Gastrocnemius medialis (tissue), 4 donors: ENCODE results near the gene ADORA2B. TPM values are rescaled to one million over a fixed set of nuclear protein-coding genes. Genes with fewer than 3 reads are reported as not detected.
A peak's percentile ranks its signal among the peaks of the same experiment; 100 is the strongest.

Source experiments
- ATAC-seq, 2 donors: fragments of 150-250 bp; one replicate each; pipeline ENCODE4 v1.9.1; 2016
- DNase-seq, 2 donors: peaks; one replicate each; pipeline ENCODE4 v3.0.0-alpha.2; 2019
- H3K27ac ChIP-seq, 4 donors: fragments of 200-600 bp; sonication (generic); 1 replicate in 1 of 4; 2 replicates in 3 of 4; pipeline ENCODE4 v1.5.1; 2016 to 2018; ENCODE audit warnings: mild to moderate bottlenecking in 2 of 4, moderate library complexity in 1 of 4
- H3K27me3 ChIP-seq, 3 donors: fragments of 200-600 bp; sonication (generic) in 2 of 3; 1 replicate in 1 of 3; 2 replicates in 2 of 3; pipeline versions ENCODE4 v1.5.1 to v1.6.0; 2016 to 2019; ENCODE audit warnings: mild to moderate bottlenecking in 1 of 3, moderate library complexity in 1 of 3
- H3K36me3 ChIP-seq, 2 donors: fragments of 200-600 bp; sonication (generic) in 1 of 2; one replicate each; pipeline ENCODE4 v1.5.1; 2017 to 2018
- H3K4me1 ChIP-seq, 2 donors: fragments of 200-600 bp; sonication (generic) in 1 of 2; one replicate each; pipeline ENCODE4 v1.5.1; 2016 to 2017; ENCODE audit warnings: mild to moderate bottlenecking in 2 of 2
- H3K4me3 ChIP-seq, 4 donors: fragments of 200-600 bp; sonication (generic) in 3 of 4; 1 replicate in 1 of 4; 2 replicates in 3 of 4; pipeline ENCODE4 v1.5.1; 2016 to 2019; ENCODE audit warnings: mild to moderate bottlenecking in 2 of 4
- H3K9me3 ChIP-seq, 3 donors: fragments of 200-600 bp; sonication (generic) in 2 of 3; 1 replicate in 1 of 3; 2 replicates in 2 of 3; pipeline ENCODE4 v1.5.1; 2016 to 2019
- POLR2A ChIP-seq, 2 donors: fragments of 450-650 bp; IDR thresholded peaks; one replicate each; pipeline ENCODE4 v1.6.1; 2017; ENCODE audit warnings: antibody characterized with exemption in 2 of 2, mild to moderate bottlenecking in 2 of 2, moderate library complexity in 2 of 2
- in situ Hi-C, 4 donors: fragments of 200-750 bp; cut with MboI; loops; one replicate each; pipeline versions ENCODE4 v1.15.0 to v1.8.0; 2017; ENCODE audit warnings: low sequenced_read_pairs in 4 of 4
- intact Hi-C: fragments of 100-400 bp; cut with DNase I; formaldehyde crosslinking; loops from one replicate; pipeline ENCODE4 v1.15.1; 2023; ENCODE audit warnings: low total_unique reads
- total RNA-seq, 4 donors: library from RNA; depleted of rRNA; stranded (reverse); fragments of >200 nt; gene quantifications; one replicate each; pipeline versions ENCODE4 v1.1.0 to v1.2.3, GENCODE V29; 2016
- TF ChIP-seq, protein P1 (sequence below), 5 experiments: fragments of 450-650 bp in 3 of 5; fragments of 200-600 bp in 2 of 5; sonication (generic) in 2 of 5; IDR thresholded peaks in 4 of 5; conservative IDR thresholded peaks in 1 of 5; 1 replicate in 4 of 5; 2 replicates in 1 of 5; pipeline ENCODE4 v1.5.1; 2016 to 2019; ENCODE audit warnings: antibody characterized with exemption in 5 of 5, mild to moderate bottlenecking in 3 of 5, moderate library complexity in 3 of 5

Gene ADORA2B
- total RNA-seq, 4 donors from 2014 or later: 0.25 to 1.4 TPM; not detected in 2

DNA sequence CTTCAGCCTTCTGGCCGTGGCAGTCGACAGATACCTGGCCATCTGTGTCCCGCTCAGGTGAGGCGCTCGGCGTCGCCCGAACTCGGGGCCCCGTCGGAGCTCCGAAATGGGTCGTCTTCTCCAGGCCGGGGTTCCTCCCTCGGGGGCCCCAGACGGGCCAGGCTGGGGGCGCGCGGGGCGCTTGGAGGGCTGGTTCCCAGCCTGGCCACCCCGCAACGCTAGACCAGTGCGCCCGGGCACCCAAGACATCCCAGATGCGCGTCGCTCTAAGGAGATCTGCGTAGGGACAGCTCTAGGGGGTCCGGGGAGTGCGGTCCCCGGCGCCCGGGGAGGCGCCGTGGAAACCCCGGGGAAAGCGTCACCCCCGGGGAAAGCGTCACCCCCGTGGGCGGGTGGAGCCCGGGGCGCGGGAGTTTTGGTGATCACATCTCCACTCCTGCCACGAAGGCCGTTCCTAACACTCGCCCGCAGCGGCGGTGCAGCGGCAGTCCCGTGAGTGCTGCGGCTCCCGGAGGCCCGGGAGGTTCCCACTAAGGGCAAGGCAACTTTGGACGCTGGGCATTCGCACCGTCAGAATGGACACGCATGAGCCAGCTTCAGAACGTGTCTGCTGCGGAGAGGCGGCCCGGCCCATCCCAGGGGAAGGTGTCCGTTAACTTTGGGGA lies 729 bp downstream of the ADORA2B start:
- H3K4me1 ChIP-seq: peaks cover 0 to 14% of the 10 kb centered on the region in 2 donors
- no peaks in the 10 kb centered on the region for H3K9me3 ChIP-seq
- no peaks in the 10 kb centered on the region for H3K36me3 ChIP-seq
- H3K4me3 ChIP-seq: peak overlapping the region; percentile 52 to 66 (median 60)
- no peak for ATAC-seq
- TF ChIP-seq, protein P1, sequence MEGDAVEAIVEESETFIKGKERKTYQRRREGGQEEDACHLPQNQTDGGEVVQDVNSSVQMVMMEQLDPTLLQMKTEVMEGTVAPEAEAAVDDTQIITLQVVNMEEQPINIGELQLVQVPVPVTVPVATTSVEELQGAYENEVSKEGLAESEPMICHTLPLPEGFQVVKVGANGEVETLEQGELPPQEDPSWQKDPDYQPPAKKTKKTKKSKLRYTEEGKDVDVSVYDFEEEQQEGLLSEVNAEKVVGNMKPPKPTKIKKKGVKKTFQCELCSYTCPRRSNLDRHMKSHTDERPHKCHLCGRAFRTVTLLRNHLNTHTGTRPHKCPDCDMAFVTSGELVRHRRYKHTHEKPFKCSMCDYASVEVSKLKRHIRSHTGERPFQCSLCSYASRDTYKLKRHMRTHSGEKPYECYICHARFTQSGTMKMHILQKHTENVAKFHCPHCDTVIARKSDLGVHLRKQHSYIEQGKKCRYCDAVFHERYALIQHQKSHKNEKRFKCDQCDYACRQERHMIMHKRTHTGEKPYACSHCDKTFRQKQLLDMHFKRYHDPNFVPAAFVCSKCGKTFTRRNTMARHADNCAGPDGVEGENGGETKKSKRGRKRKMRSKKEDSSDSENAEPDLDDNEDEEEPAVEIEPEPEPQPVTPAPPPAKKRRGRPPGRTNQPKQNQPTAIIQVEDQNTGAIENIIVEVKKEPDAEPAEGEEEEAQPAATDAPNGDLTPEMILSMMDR (IDR thresholded peaks at IDR 0.05 in 4 of 5, conservative IDR thresholded peaks at IDR 0.05 in 1 of 5): no peak
- no peak for TF ChIP-seq POLR2A (IDR thresholded peaks at IDR 0.05)
- DNase-seq: no peak
- intact Hi-C loops: no loop called here
- in situ Hi-C loops: no loop called here
- H3K27me3 ChIP-seq: peaks cover 14 to 29% (median 22%) of the 10 kb centered on the region in 3 donors
- H3K27ac ChIP-seq: peak overlapping the region in 1 of 4 donors; percentile 8

DNA sequence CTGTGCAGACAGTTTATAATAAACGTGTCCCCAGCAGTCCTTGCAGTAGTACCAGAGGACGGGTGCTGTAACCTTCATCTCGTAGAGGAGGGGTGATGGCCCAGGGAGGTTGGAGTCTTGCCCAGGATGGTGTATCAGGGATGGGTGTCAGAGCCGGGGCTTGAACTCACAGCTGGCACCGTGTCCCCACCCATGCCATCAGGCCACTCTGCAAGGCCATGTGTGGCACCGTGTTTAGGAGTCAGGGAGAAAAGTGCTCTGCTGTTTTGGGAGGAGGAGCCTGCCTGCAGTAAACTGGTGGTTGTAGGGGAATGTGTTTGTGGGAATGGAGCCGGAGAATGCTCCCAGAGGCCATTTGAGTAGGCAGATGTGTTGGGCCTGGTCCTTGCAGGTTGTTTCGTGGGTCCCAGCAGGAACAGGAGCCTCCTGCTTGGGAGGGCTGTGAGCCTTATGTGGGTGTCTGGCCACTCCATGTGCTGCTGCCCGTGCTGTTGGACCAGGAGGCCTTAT lies 1.7 kb downstream of the ADORA2B start:
- intact Hi-C loops (no loop called here), in situ Hi-C loops (no loop called here)
- Histone ChIP-seq H3K4me1 (peaks cover 0 to 14% of the 10 kb centered on the region in 2 donors), H3K9me3 (no peaks in the 10 kb centered on the region), H3K4me3 (peak overlapping the region in 1 of 4 donors; percentile 53), H3K36me3 (no peaks in the 10 kb centered on the region), H3K27ac (no peak overlapping the region), H3K27me3 (peaks cover 14 to 29% (median 22%) of the 10 kb centered on the region in 3 donors)
- TF ChIP-seq, protein P1 (IDR thresholded peaks at IDR 0.05 in 4 of 5, conservative IDR thresholded peaks at IDR 0.05 in 1 of 5): no peak
- no peak for TF ChIP-seq POLR2A (IDR thresholded peaks at IDR 0.05)
- DNase-seq (no peak), ATAC-seq (no peak)

DNA sequence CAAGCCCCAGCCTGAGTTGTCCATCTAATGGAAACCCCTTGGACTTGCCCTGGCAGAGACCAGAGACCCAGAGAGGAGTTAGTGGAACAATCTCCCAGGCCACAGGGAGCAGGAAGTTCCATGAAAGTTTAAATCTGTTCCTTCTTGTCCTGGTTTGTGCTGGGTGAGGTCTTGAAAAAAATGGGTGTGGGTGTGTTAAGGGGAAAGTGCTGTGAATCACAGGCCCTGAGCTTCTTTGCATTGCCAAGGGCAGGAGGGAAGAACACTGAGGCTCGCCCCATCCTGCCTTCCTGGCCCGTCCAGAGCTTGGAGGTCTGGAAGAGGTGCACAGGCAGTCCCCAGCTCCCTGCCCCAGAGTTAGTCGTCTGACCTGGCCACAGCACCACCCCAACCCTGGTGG lies 2.3 kb downstream of the ADORA2B start:
- in situ Hi-C loops: no loop called here
- H3K4me3 ChIP-seq: no peak overlapping the region
- ATAC-seq (no peak), DNase-seq (no peak)
- intact Hi-C loops: no loop called here
- H3K27ac ChIP-seq: no peak overlapping the region
- H3K27me3 ChIP-seq: peaks cover 14 to 29% (median 22%) of the 10 kb centered on the region in 3 donors
- TF ChIP-seq, protein P1 (IDR thresholded peaks at IDR 0.05 in 4 of 5, conservative IDR thresholded peaks at IDR 0.05 in 1 of 5): no peak
- TF ChIP-seq POLR2A (IDR thresholded peaks at IDR 0.05): no peak
- no peaks in the 10 kb centered on the region for H3K36me3 ChIP-seq
- H3K9me3 ChIP-seq: no peaks in the 10 kb centered on the region
- peaks cover 0 to 14% of the 10 kb centered on the region in 2 donors for H3K4me1 ChIP-seq

DNA sequence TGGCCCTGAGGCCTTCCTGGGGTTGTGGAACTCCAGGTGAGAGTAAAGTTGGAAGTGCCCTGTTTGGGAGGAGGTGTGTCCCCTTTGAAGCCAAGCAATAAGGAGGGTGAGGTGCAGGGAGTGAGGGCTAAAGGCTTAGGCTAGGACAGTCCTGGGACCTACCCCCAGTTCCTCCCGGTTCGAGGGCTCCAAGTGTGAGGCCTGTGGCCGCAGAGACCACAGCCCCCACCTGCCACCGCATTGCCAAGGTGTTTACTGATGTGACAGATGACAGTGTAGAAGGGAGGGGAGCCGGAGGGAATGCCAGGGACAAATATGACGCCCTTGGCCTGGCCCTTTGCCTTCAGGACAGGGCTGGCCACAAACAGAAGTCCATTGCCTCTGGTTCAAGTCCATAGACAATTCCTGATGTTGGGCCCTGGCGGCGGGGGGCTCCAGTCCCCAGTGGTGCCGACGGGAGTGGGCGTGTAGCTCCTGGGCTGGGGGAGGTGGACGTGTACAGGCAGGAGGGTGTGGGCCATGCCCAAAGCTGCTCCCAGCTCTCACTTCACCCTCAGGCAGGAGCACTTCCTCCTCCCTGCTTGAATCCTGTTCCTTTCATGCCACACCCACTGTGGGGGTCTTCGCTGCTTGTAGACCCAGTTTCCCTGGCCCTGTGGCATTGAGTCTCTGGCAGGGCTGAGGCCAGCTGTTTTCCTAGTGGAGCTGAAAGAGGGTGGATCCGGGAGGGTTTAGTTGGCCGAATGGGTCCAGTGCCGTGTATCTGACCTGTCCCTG lies 3.2 kb downstream of the ADORA2B start:
- TF ChIP-seq, protein P1 (IDR thresholded peaks at IDR 0.05 in 4 of 5, conservative IDR thresholded peaks at IDR 0.05 in 1 of 5): no peak
- no peak for TF ChIP-seq POLR2A (IDR thresholded peaks at IDR 0.05)
- peaks cover 9 to 28% (median 20%) of the 10 kb centered on the region in 3 donors for H3K27me3 ChIP-seq
- ATAC-seq (no peak), DNase-seq (no peak)
- H3K27ac ChIP-seq: no peak overlapping the region
- no peak overlapping the region for H3K4me3 ChIP-seq
- in situ Hi-C loops (no loop called here), intact Hi-C loops (no loop called here)
- H3K9me3 ChIP-seq: no peaks in the 10 kb centered on the region
- H3K4me1 ChIP-seq: peaks cover 0 to 14% of the 10 kb centered on the region in 2 donors
- H3K36me3 ChIP-seq: no peaks in the 10 kb centered on the region
